ENCODE results near the gene RASSF6. TPM values are rescaled to one million over a fixed set of nuclear protein-coding genes. Genes with fewer than 3 reads are reported as not detected.
"Not testable (repeated sequence)": the region's sequence is repeated elsewhere in the genome, so short reads cannot be mapped to it uniquely, and the experiment has no call there.

RASSF6 gene
- polyA plus RNA-seq, 3 donors: 5.5 to 6.6 (median 6.3) TPM

DNA sequence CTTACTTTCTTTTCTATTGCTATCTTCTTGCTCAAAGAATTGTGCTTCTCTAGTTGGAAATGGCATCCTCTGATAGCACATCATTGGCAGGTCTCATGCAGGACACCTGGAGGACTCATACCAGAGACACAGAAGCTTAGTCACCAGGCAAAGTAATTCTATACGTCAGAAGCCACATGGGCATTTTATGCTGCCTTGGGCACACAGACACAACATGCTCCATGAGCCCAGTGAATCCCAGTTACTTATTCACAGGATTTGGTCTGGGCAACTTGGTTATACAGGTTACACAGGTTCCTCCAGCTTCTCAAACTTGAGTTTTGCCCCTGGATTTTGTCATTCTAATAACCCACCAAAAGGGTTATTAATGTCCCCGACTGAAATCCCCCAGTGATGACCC, 7.1 kb downstream of the RASSF6 start:
- DNase-seq (ENCODE audit: low read depth in 3 of 3, low spot score in 2 of 3): no peak

DNA sequence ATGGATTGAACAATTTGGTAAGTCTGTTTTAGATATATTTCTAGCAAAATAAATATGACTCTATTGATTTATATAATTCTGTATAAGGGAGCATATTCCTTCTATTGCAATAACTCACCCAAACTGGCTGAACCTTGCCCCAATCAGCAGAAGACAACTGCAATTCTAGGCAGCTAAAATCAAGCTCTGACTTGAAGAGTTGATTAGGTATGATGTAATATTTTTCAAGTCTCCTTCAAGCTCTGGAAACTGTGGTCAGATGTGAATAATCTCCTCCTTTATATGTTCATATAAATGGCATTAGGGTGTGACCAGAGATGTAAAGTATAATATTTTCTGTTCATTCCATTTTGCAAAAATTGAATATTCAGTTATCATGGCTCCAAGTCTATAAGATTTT, 8.2 kb downstream of the RASSF6 start:
- DNase-seq (ENCODE audit: low read depth in 3 of 3, low spot score in 2 of 3): no peak

DNA sequence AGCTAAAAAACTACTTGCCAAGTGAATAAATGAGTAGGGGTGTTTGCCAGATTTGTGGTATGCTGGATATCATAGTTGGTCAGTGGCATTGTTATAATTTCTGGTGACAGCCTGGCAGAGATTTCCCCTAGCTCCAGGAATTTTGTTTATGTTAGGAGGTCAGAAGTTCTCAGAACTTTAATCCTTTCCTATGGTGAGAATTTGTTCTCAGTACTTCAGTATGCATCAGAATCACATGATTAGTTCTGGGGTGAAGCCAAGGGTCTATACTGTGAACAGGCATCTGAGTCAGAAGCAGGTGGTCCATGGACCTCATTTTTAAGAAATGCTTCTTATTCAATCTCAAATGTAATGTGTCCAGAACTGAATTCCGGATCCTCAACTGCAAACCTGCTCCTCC, 10.5 kb downstream of the RASSF6 start:
- no peak for DNase-seq (ENCODE audit: low read depth in 3 of 3, low spot score in 2 of 3)

DNA sequence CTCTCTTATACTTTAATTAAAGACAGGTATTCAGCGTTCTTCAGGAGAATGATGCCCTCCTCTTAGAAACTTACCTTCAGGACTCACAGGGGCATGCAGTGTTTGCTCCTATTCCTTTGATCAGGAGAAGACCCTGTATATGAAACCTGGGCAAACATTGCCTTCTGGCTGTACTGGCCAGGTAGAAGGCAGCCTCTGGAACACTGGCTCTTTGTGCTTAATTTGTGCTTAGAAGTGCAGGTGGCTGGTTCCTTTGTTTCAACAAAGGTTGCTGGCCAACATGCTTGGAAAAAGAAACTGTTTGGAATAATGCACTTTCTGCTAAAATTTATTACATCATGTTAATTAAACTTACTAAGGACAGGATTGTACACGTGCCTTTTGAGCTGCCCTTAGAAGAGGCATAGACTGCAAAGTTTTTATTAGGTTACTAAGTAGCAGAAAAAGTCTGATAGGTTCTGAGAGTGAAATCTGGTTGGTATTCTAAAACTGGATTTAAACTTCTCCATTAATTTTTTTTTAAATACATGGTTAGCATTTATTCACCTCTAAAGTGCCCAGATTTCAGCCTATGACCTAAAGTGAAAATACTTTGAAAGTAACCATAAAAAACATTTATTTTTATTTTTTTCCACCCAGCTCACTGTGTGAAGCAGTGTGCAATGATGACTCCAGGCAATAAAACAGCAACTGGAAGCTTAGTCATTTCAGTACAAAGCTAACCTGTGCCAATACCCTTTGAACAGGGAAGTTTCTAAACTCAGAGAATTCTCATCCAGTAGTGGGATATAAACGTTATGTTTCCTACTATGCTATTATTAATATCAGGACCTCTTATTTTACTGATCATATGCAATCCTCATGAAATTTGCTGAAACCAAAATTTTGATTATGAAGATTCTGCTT, 11.3 kb downstream of the RASSF6 start:
- DNase-seq (ENCODE audit: low read depth in 3 of 3, low spot score in 2 of 3): no peak

DNA sequence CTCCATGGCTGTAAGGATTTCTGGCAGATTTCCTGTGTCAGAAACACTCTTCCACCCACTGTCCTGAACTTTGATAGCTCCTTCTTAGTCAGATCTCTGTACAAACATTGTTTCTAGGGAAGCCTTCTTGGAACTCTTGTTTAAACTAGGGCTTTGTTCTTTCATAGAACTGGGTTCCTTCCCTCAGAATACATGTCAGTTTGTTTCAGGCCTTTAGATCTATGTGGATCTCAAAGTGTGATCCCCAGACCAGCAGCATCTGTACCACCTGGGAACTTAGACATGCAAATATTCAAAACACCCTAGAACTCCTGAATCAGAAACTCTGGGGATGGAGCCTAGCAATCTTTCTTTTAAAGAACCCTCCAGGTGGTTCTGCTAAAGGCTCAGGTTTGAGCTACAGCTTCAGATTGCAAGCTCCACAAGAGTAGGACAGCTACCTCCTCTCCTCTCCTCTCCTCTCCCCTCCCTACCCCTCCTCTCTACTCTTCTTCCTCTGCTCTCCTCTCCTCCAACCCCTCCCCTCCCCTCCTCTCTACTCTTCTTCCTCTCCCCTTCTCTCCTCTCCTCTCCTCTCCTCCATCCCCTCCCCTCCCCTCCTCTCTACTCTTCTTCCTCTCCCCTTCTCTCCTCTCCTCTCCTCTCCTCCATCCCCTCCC, 12.7 kb downstream of the RASSF6 start:
- DNase-seq (ENCODE audit: low read depth in 3 of 3, low spot score in 2 of 3): no peak

DNA sequence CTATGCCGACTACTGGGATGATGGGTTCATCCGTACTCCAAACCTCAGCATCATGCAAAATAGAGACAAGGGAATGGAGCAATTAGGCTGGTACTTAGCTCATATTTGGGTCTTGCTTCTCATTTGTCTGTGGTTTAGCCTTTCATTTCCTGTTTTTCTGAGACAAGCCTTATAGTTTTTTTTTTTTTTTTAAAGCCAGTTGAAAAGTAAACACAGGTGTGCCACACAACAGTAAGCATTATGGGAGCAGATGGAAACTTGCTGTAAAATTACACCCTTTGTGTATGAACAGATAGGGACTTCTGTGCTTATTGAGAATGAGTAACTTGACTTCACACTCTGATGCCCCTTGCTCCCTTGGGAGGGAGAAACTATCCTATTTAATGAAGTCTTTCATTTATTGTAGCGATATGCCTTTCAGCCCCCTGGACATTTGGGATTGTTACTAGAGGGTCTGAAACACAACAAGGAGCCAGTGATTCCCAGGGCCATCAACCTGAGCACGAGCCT, 13.7 kb downstream of the RASSF6 start:
- no peak for DNase-seq (ENCODE audit: low read depth in 3 of 3, low spot score in 2 of 3)

DNA sequence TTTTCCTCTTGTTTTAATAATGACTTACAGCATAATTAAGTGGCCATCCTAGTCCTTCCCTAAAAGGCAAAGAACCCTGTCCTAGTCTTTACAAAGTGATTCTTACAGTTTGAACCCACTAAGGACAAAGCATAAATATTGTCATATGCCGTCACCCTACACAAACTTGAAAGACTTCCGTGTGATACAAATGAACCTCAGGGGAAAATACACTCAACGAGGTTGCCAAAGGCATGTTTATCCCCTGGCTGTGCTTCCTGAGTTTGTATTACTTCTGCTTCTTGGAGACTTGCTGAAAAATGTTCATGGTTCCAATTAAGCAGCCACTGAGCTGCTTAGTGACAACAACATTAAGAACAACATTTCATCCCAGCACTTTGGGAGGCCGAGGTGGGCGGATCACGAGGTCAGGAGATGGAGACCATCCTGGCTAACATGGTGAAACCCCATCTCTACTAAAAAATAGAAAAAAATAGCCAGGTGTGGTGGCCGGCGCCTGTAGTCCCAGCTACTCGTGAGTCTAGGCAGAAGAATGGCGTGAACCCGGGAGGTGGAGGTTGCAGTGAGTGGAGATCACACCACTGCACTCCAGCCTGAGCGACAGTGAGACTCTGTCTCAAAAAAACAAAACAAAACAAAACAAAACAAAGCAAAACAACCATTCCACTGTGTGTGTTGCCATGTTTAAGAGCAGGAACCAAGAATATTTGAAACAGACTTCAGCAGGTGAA, 16.2 kb downstream of the RASSF6 start:
- no peak for DNase-seq (ENCODE audit: low read depth in 3 of 3, low spot score in 2 of 3)

DNA sequence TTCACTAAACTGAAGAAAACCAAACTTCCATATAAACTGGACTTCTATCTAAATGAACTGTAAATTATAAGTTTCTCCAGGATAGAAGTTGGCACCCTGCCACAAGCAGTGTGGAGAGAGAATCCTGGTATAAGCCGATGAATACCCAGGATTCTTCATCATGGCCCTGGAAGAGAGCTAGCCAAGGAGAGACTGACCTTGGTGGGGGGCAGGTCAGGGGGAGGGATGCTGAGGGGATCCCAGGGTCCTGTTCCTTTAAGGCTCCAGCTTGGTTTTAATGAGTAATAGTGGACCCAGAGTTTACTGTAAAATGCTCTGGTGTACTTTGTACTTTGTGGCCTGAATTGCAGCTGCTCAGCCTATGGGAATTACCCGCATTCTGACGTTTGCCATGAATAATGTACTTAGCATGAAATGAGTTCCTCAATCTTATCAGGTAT, 16.9 kb downstream of the RASSF6 start:
- no peak for DNase-seq (ENCODE audit: low read depth in 3 of 3, low spot score in 2 of 3)

DNA sequence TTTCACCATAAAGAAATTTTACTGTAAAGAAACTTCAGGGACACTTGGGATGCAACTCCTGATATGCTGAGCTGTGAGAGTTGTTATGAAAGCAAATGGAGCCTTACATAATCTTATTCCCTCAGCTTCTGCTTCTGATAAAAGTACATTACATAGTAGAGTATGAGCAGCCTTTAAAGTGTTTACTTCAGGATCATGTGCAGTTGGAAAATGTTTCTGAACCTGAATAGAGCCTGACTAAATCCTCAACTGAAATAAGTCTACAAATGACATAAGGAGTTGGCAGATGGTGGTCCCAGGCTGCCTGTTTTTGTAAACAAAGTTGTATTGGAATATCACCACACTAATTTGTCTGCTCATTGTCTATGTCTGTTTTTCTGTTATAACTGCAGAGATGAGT, 19.3 kb downstream of the RASSF6 start:
- no peak for DNase-seq (ENCODE audit: low read depth in 3 of 3, low spot score in 2 of 3)

DNA sequence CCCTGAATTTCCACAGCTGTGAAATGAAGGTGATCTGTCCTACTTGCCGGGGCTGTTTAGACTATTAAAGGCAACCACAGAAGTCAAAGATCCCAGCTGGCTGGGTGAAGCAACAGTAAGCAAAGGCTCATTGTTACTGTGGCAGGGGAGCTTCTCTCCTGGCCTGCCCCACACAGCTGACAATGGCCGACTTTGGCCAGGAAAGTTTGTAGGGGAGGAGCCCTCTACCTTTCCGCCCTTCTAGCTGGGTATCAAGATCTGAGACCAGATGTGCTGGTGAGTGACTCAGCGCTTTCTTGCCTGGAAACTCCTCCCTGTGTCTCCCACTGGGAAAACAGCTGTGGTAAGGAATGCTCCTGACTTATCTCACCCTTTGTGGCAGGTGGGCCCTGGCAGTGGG, 21.1 kb downstream of the RASSF6 start:
- no peak for DNase-seq (ENCODE audit: low read depth in 3 of 3, low spot score in 2 of 3)

DNA sequence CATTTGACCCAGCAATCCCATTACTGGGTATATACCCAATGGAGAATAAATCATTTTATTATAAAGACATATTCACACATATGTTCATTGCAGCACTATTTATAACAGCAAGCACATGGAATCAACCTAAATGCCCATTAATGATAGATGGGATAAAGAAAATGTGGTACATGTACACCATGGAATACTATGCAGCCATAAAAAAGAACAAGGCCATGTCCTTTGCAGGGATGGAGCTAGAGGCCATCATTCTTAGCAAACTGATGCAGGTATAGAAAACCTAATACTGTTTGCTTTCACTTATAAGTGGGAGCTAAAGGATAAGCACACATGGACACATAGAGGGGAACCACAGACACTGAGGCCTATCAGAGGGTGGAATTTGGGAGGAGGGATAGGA, 22.6 kb downstream of the RASSF6 start:
- no peak for DNase-seq (ENCODE audit: low read depth in 3 of 3, low spot score in 2 of 3)

DNA sequence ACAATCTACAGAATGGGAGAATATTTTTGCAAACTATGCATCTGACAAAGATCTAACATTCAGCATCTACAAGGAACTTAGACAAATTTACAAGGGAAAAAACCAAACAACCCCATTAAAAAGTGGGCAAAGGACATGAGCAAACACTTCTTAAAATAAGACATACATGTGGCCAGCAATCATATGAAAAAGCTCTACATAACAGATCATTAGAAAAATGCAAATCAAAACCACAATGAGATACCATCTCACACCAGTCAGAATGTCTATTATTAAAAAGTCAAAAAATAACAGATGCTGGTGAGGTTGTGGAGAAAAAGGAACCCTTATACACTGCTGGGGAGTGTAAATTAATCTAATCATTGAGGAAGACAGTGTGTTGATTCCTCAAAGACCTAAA, 23.1 kb downstream of the RASSF6 start:
- not testable (repeated sequence) for DNase-seq (ENCODE audit: low read depth in 3 of 3, low spot score in 2 of 3)

DNA sequence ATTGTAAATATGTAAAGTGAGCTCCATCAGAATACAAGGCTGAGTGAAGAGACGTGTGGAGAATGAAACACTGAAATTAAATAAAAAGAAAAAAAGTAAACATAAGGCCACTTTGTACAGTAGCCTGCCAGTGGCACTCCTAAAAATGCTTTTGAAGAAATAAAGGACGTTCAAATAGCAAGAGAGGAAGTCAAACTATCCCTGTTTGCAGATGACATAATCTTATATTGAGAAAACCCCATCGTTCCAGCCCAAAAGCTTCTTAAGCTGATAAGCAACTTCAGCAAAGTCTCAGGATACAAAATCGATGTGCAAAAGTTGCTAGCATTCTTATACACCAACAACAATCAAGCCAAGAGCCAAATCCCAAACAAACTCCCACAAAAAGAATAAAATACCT, 24.2 kb downstream of the RASSF6 start:
- DNase-seq (ENCODE audit: low read depth in 3 of 3, low spot score in 2 of 3): no peak

DNA sequence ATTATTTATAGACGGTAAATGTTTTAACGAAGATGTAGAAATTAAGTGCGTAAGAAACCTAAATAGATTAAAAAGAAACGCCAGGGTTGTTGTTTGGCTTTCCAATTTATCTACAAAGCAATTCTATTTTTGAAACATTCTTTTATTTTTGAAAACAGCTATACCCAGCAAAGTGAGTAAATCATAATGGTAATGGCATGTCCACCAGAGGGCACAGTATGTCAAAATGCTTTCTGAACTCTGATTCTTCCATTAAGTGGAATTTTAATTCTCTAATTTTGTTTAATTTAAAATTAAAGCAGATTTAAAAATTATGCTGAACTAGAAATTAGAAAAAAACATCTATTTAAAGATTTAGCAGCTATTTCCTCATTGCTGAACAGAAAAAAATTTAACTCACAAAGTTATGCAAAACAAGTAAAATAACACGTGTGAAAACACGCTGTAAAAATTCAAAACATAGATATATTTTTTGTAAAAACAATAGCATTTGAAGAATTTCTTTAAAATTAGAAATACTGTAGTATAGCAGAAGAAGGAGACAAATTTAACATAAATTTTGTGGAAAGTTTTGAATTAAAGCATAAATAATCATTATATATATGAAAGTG, 26.5 kb downstream of the RASSF6 start:
- DNase-seq (ENCODE audit: low read depth in 3 of 3, low spot score in 2 of 3): no peak

DNA sequence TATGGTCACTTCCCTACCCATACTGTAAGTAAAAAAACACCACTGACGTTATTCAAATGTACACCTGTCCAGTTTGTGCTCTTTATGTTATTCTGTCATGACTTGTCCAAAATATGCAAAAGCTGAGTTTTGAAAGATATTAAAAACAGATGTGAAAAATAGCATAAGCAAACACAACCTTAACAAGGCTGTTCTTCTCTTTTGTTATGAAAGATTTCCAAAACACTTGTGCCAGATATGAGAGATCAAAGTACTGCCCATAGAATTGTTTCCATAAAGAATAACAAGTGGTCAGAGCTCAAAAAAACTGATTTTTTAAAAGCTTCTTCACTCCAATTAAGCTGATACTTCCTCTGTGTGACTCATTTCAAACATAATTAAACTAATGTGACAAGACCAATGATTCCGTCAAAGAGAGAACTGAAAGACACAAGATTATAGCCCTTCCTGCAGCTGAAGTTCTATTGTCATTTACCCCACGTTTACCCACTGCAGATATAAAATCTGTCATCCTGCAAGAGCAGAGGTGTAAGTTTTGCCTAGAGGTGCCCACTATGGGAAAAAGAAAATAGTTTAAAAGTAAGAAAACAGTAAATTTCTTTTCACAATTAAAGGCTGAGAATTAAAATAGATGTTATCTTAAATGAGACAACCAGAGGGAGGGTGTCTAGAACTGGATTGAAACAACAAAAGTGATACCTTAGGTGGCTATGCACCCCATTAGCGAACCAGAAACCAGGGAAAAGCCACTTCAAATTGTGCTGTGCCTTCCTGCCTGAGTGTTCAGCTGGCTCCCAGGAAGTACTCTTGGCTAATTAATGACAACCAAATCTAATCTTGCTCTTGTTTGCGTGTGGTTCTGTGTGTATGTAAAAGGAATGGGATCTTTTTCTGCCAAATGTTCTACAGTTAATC, 30.1 kb downstream of the RASSF6 start:
- no peak for DNase-seq (ENCODE audit: low read depth in 3 of 3, low spot score in 2 of 3)

DNA sequence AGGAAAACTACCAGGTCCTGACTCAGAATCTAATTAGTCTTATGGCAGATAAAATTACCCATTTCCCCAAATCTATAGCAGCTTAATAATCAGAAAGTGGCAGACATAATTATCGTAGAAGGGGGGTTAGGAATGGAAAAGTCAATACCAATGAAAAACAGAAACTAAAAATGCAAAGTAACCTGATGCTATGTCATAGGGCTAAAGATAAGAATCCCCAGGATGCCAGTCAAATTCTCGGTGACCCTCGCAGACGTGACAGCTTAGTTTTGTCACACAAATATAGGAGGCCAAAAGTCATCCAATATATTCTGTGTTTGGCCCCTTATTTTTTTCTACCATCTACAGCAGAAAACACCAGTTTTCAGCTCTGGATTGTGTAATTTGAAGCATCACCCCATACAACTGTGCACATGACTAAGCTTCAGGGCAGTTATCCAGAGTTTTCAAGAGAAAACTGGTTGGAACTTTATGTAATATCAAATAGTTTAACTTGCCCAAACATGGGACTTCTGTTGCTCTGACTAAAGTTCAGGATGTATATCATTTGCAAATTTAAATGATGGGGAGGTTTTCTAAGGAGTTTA, 30.9 kb downstream of the RASSF6 start:
- no peak for DNase-seq (ENCODE audit: low read depth in 3 of 3, low spot score in 2 of 3)

DNA sequence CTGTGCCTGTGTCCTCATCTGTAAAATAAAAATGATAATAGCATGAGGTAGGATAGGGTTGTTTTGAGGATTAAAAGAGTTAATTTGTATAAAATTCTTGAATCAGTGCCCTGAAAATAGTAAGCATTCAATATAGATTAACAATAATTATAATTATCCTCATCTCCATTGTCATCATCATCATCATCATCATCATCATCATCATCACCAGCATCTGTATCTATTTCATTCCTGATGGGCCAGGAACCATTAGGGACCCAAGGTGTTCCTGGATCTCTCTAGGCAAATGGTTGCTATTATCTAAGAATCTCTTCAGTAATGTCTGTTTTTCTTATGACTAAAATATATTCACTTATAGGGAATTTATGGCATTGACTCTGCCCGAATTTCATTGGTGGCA, 31.6 kb downstream of the RASSF6 start:
- no peak for DNase-seq (ENCODE audit: low read depth in 3 of 3, low spot score in 2 of 3)

DNA sequence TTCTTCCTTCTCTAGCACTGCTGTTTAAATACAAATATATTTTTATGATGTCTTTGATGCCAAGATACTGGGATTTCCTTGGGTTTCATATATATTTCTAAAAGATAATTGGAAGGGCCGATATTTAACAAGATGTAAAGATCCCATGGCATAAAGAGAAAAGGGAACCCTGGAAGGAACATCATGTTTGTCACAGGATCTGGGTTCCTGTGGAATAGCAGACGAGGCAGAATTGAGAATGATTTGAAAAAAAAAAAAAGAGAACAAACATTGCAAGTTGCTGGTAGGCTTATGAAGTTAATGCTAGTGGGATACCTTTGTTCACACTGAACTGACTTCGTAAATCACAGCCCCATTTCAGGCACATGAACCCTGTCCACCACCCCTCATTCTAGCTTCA, 33.6 kb downstream of the RASSF6 start:
- DNase-seq (ENCODE audit: low read depth in 3 of 3, low spot score in 2 of 3): no peak

DNA sequence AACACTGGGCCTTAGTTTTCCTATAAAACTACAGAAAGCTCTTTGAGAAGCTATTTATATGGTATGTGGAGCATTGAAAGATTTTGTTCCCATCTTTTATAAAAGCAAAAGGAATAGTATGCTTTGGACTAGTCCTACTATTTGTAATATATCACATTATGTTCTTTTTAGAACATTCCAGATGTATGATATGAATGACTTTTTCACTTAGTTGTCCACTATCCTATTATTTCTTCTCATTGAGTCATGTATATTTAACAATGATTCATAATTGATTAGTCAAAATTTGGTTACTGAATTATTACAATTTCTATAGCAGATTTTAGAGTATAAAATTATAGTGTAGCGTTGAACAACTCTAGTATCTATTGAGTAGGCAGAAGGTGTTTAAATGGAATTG, 34.2 kb downstream of the RASSF6 start:
- DNase-seq (ENCODE audit: low read depth in 3 of 3, low spot score in 2 of 3): no peak
